NB4 (cell line): ENCODE measurements around the gene MAGI2.

Source experiments
- CTCF ChIP-seq: IDR thresholded peaks from one replicate; pipeline ENCODE4 v1.5.1; 2012; ENCODE audit warnings: low read depth, low read length
- MAX ChIP-seq: IDR thresholded peaks from 2 replicates; pipeline ENCODE4 v1.6.1; 2011; ENCODE audit warnings: low read depth, low read length
- MYC ChIP-seq: IDR thresholded peaks from 2 replicates; pipeline ENCODE4 v1.6.1; 2011; ENCODE audit warnings: low read depth, low read length
- POLR2A ChIP-seq: IDR thresholded peaks from 2 replicates; pipeline ENCODE4 v1.6.1; 2011; ENCODE audit warnings: mild to moderate bottlenecking; ENCODE audit not compliant: insufficient read length; ENCODE audit errors: extremely low read depth

GRCh38 chr7:78225534-78225933 is 1227.9 kb downstream of the MAGI2 start:
- TF ChIP-seq CTCF (no peak), POLR2A (no peak), MAX (no peak), MYC (no peak)
